H1 (cell line): ENCODE measurements around the gene ZNF175. TPM values are rescaled to one million over a fixed set of nuclear protein-coding genes. Genes with fewer than 3 reads are reported as not detected.

Source experiments
- CTCF ChIA-PET: fragments of 300-600 bp; sonication (Branson Sonifier 250); formaldehyde crosslinking; loops from one replicate; lab custom pipeline; 2021; ENCODE audit not compliant: partially characterized antibody; lab: Charles Lee
- POLR2A ChIA-PET: fragments of 300-600 bp; sonication (Branson Sonifier 250); formaldehyde crosslinking; loops from one replicate; lab custom pipeline; 2021; ENCODE audit warnings: inconsistent platforms; ENCODE audit not compliant: partially characterized antibody; lab: Charles Lee
- DNase-seq, 2 experiments: peaks; one replicate each; pipeline versions ENCODE4 v3.0.0 to v3.0.0-alpha.2; 2010 to 2022; ENCODE audit warnings: low spot score in 2 of 2, low read depth in 1 of 2, mixed read lengths in 1 of 2
- FAIRE-seq: peaks from 2 replicates; lab custom pipeline; 2011; peaks lifted over from hg19 to GRCh38; lab: Jason Lieb, UNC
- H2AFZ ChIP-seq: 2 replicates; pipeline ENCODE4 v1.8.1; 2012; ENCODE audit warnings: low read length, inconsistent platforms
- H2AK5ac ChIP-seq: 2 replicates; pipeline ENCODE4 v1.6.1; 2013; ENCODE audit warnings: low read depth, low read length
- H2BK120ac ChIP-seq: replicated peaks from 2 replicates; pipeline ENCODE3; 2013; ENCODE audit warnings: low read depth, low read length, inconsistent platforms
- H2BK12ac ChIP-seq: 2 replicates; pipeline ENCODE4 v1.6.1; 2013; ENCODE audit warnings: low read depth, low read length
- H2BK15ac ChIP-seq: 2 replicates; pipeline ENCODE4 v1.6.1; 2013; ENCODE audit warnings: low read length
- H2BK20ac ChIP-seq: 2 replicates; pipeline ENCODE4 v1.6.1; 2013; ENCODE audit warnings: low read length
- H2BK5ac ChIP-seq: 2 replicates; pipeline ENCODE4 v1.6.1; 2013; ENCODE audit warnings: low read depth, low read length
- H3K14ac ChIP-seq: 2 replicates; pipeline ENCODE4 v1.6.1; 2013; ENCODE audit warnings: inconsistent platforms; ENCODE audit not compliant: insufficient read length
- H3K18ac ChIP-seq: 2 replicates; pipeline ENCODE4 v1.6.1; 2013; ENCODE audit warnings: low read length; ENCODE audit errors: extremely low read depth
- H3K23ac ChIP-seq: 2 replicates; pipeline ENCODE4 v1.6.1; 2013; ENCODE audit warnings: inconsistent platforms; ENCODE audit not compliant: insufficient read length
- H3K23me2 ChIP-seq: 2 replicates; pipeline ENCODE4 v1.6.1; 2013; ENCODE audit warnings: low read depth, low read length
- H3K27ac ChIP-seq: 2 replicates; pipeline ENCODE4 v1.6.1; 2011; ENCODE audit warnings: low read depth, low read length, inconsistent platforms
- H3K27me3 ChIP-seq, 4 experiments: replicated peaks in 1 of 4; 1 replicate in 1 of 4; 2 replicates in 3 of 4; pipeline versions ENCODE4 v1.6.1 to v1.8.1; 2011 to 2013; ENCODE audit warnings: low read length in 3 of 4, mild to moderate bottlenecking in 3 of 4, inconsistent platforms in 2 of 4, mixed read lengths in 2 of 4, moderate library complexity in 1 of 4; ENCODE audit not compliant: control insufficient read depth in 3 of 4, insufficient read depth in 3 of 4; ENCODE audit errors: extremely low read depth in 1 of 4
- H3K36me3 ChIP-seq, 4 experiments: 2 replicates each; pipeline versions ENCODE4 v1.6.1 to v1.8.1; 2011 to 2013; ENCODE audit warnings: mild to moderate bottlenecking in 4 of 4, low read length in 3 of 4, moderate library complexity in 2 of 4, control low read depth in 1 of 4, inconsistent platforms in 1 of 4; ENCODE audit not compliant: insufficient read depth in 4 of 4, control insufficient read depth in 2 of 4
- H3K4ac ChIP-seq: replicated peaks from 2 replicates; pipeline ENCODE3; 2013; ENCODE audit warnings: low read length, low read depth, mixed read lengths, inconsistent platforms; ENCODE audit not compliant: insufficient read length
- H3K4me1 ChIP-seq, 4 experiments: replicated peaks in 1 of 4; 1 replicate in 1 of 4; 2 replicates in 3 of 4; pipeline versions ENCODE4 v1.6.1 to v1.8.1; 2011 to 2013; ENCODE audit warnings: low read length in 3 of 4, inconsistent platforms in 2 of 4, mixed read lengths in 1 of 4; ENCODE audit not compliant: insufficient read depth in 4 of 4, control insufficient read depth in 3 of 4
- H3K4me2 ChIP-seq, 2 experiments: 2 replicates each; pipeline versions ENCODE4 v1.6.1 to v1.8.1; 2011 to 2013; ENCODE audit warnings: low read depth in 2 of 2, low read length in 2 of 2, control low read depth in 1 of 2, inconsistent platforms in 1 of 2, mild to moderate bottlenecking in 1 of 2; ENCODE audit not compliant: insufficient read depth in 1 of 2
- H3K4me3 ChIP-seq, 4 experiments: fragments of 200-600, 300-600 bp in 1 of 4; sonication (generic), shearing (Covaris generic), sonication (Bioruptor Twin) in 1 of 4; 2 replicates each; pipeline versions ENCODE4 v1.5.1 to v1.8.1; 2011 to 2016; ENCODE audit warnings: low read length in 4 of 4, low read depth in 3 of 4, control low read depth in 2 of 4, inconsistent platforms in 2 of 4, mild to moderate bottlenecking in 2 of 4, mixed read lengths in 1 of 4, moderate library complexity in 1 of 4; ENCODE audit not compliant: insufficient read depth in 2 of 4; ENCODE audit errors: extremely low read depth in 1 of 4
- H3K56ac ChIP-seq: replicated peaks from 2 replicates; pipeline ENCODE3; 2013; ENCODE audit warnings: low read depth, mild to moderate bottlenecking, mixed read lengths, low read length, inconsistent platforms; ENCODE audit not compliant: insufficient read length
- H3K79me1 ChIP-seq: 2 replicates; pipeline ENCODE4 v1.6.1; 2013; ENCODE audit warnings: low read depth, low read length, control low read depth
- H3K79me2 ChIP-seq, 2 experiments: 2 replicates each; pipeline versions ENCODE4 v1.6.1 to v1.8.1; 2012 to 2013; ENCODE audit warnings: low read length in 2 of 2, mild to moderate bottlenecking in 2 of 2, inconsistent platforms in 1 of 2; ENCODE audit not compliant: insufficient read depth in 2 of 2, control insufficient read depth in 1 of 2
- H3K9ac ChIP-seq, 4 experiments: replicated peaks in 1 of 4; 1 replicate in 1 of 4; 2 replicates in 3 of 4; pipeline versions ENCODE4 v1.6.1 to v1.8.1; 2011 to 2013; ENCODE audit warnings: low read depth in 3 of 4, low read length in 3 of 4, control low read depth in 2 of 4, mild to moderate bottlenecking in 2 of 4, moderate library complexity in 2 of 4, inconsistent platforms in 1 of 4; ENCODE audit errors: extremely low read depth in 1 of 4
- H3K9me3 ChIP-seq, 2 experiments: 2 replicates each; pipeline versions ENCODE4 v1.6.1 to v1.8.1; 2012 to 2013; ENCODE audit warnings: mild to moderate bottlenecking in 2 of 2, moderate library complexity in 2 of 2, control low read depth in 1 of 2, inconsistent platforms in 1 of 2, low read depth in 1 of 2, low read length in 1 of 2, mixed read lengths in 1 of 2; ENCODE audit not compliant: insufficient read depth in 2 of 2
- H4K20me1 ChIP-seq, 2 experiments: replicated peaks in 1 of 2; 2 replicates each; pipeline versions ENCODE3 to v1.8.1; 2011 to 2013; ENCODE audit warnings: inconsistent platforms in 2 of 2, low read length in 2 of 2, mild to moderate bottlenecking in 1 of 2; ENCODE audit not compliant: insufficient read depth in 2 of 2, control insufficient read depth in 1 of 2
- H4K5ac ChIP-seq: 2 replicates; pipeline ENCODE4 v1.6.1; 2013; ENCODE audit warnings: low read length, low read depth, mixed read lengths, inconsistent platforms; ENCODE audit not compliant: insufficient read length
- H4K8ac ChIP-seq: 2 replicates; pipeline ENCODE4 v1.8.0; 2013; ENCODE audit warnings: mild to moderate bottlenecking, moderate library complexity, low read length, inconsistent platforms; ENCODE audit not compliant: insufficient read depth; ENCODE audit errors: extremely low read depth
- H4K91ac ChIP-seq: replicated peaks from 2 replicates; pipeline ENCODE3; 2013; ENCODE audit warnings: low read length, mixed read lengths, inconsistent platforms; ENCODE audit not compliant: insufficient read length
- KDM4A ChIP-seq: IDR thresholded peaks from one replicate; pipeline ENCODE4 v1.7.1; 2012; ENCODE audit warnings: low read depth, mild to moderate bottlenecking, moderate library complexity, low read length, inconsistent platforms; ENCODE audit not compliant: severe bottlenecking
- WGBS, 2 experiments: shearing (Covaris generic) in 1 of 2; methylation state at CpG; one replicate each; pipeline versions ENCODE4 v1.1.6 to v1.1.7; 2013 to 2015; ENCODE audit warnings: low lambda C conversion rate in 2 of 2, mixed read lengths in 2 of 2, inconsistent platforms in 1 of 2, low coverage in 1 of 2, missing lambda C conversion rate in 1 of 2; ENCODE audit not compliant: insufficient replicate concordance in 2 of 2, insufficient coverage in 1 of 2, insufficient read length in 1 of 2; ENCODE audit errors: extremely low coverage in 1 of 2, missing lambda C conversion rate in 1 of 2; 5-methylcytosine and 5-hydroxymethylcytosine counted together
- polyA plus RNA-seq, 7 experiments: library from polyadenylated mRNA; depleted of rRNA in 3 of 7; stranded (reverse) in 5 of 7; unstranded in 2 of 7; fragments of >200 nt in 5 of 7; fragments of 200-250 nt in 2 of 7; gene quantifications; 1 replicate in 5 of 7; 2 replicates in 1 of 7; 4 replicates in 1 of 7; pipeline versions ENCODE4 v1.2.1 to v1.2.3, GENCODE V29; 2011 to 2013; ENCODE audit warnings: missing spikeins in 2 of 7, mixed read lengths in 2 of 7
- total RNA-seq: library from RNA; stranded (reverse); fragmentation: NEBNext Ultra II Directional; extraction: Animal tissue kit (Norgen Biotek cat#: 25700); gene quantifications from 2 replicates; pipeline ENCODE4 v1.2.1, GENCODE V29; 2021

ZNF175 gene
- total and polyA plus RNA-seq, 2 of the 8 experiments (the other 6 are each of a cell fraction or from before 2014, with no cell fraction given): 1.7 to 11.1 TPM

GRCh38 chr19:51590441-51590840 lies 19.4 kb downstream of the ZNF175 start:
- Histone ChIP-seq H4K20me1 (no peaks in the 10 kb centered on the region), H3K18ac (no peak overlapping the region)
- CTCF ChIA-PET: no interaction called here
- no peak for TF ChIP-seq KDM4A

More at GRCh38 chr19:51590441-51590840, 19.4 kb downstream of the ZNF175 start:
- Histone ChIP-seq H3K4me3 (no peak overlapping the region), H4K91ac (no peak overlapping the region), H3K56ac (no peak overlapping the region), H3K14ac (no peak overlapping the region), H3K23ac (no peak overlapping the region), H3K23me2 (peaks cover 9% of the 10 kb centered on the region), H2BK15ac (no peak overlapping the region), H3K4me2 (no peak overlapping the region), H3K4ac (no peak overlapping the region), H2AFZ (no peak overlapping the region), H4K8ac (no peak overlapping the region), H2AK5ac (no peak overlapping the region), H2BK12ac (no peak overlapping the region), H2BK120ac (no peak overlapping the region), H3K9me3 (peaks cover 26 to 29% of the 10 kb centered on the region in 2 experiments), H3K79me2 (no peaks in the 10 kb centered on the region), H4K5ac (no peak overlapping the region), H3K4me1 (peaks cover 0 to 7% (median 4%) of the 10 kb centered on the region in 4 experiments; a peak in 4 of 7 replicates), H3K9ac (no peak overlapping the region), H3K36me3 (peaks cover 0 to 26% (median 17%) of the 10 kb centered on the region in 4 experiments; a peak in 7 of 8 replicates), H3K79me1 (no peaks in the 10 kb centered on the region), H2BK5ac (no peak overlapping the region), H2BK20ac (no peak overlapping the region), H3K27me3 (peaks cover 0 to 1% (median 0%) of the 10 kb centered on the region in 4 experiments; a peak in 1 of 7 replicates), H3K27ac (no peak overlapping the region)
- FAIRE-seq: no peak
- POLR2A ChIA-PET: interaction anchor here (1.7 kb wide), 1 partner anchor 10 kb away, joined by 4 read pairs; no protein-coding TSS in a partner anchor
- no peak for DNase-seq
- 50% methylated on average over 3 of the region's 3 CpGs; no CpG with 5 or more reads in 1 of the 2 experiments for WGBS, 2 experiments
